Endothelial cell (in vitro differentiated cells): ENCODE measurements around the gene C9orf57. TPM values are rescaled to one million over a fixed set of nuclear protein-coding genes. Genes with fewer than 3 reads are reported as not detected.

Experiments
- DNase-seq: peaks from one replicate; pipeline ENCODE4 v3.0.0; 2021; ENCODE audit warnings: low spot score
- H3K27ac Mint-ChIP-seq: one replicate; pipeline ENCODE4 v1.8.0; 2021; ENCODE audit warnings: mixed read lengths, inconsistent platforms; ENCODE audit not compliant: unreplicated experiment
- H3K27me3 Mint-ChIP-seq: one replicate; pipeline ENCODE4 v1.8.0; 2021; ENCODE audit warnings: mild to moderate bottlenecking, moderate library complexity, mixed read lengths, inconsistent platforms; ENCODE audit not compliant: unreplicated experiment
- H3K36me3 Mint-ChIP-seq: one replicate; pipeline ENCODE4 v1.8.0; 2021; ENCODE audit warnings: mild to moderate bottlenecking, low read depth, mixed read lengths, inconsistent platforms; ENCODE audit not compliant: unreplicated experiment
- H3K4me1 Mint-ChIP-seq: one replicate; pipeline ENCODE4 v1.8.0; 2021; ENCODE audit warnings: mild to moderate bottlenecking, mixed read lengths, inconsistent platforms; ENCODE audit not compliant: unreplicated experiment
- H3K4me3 Mint-ChIP-seq: one replicate; pipeline ENCODE4 v1.8.0; 2021; ENCODE audit warnings: mild to moderate bottlenecking, mixed read lengths, inconsistent platforms; ENCODE audit not compliant: unreplicated experiment
- H3K9me3 Mint-ChIP-seq: one replicate; pipeline ENCODE4 v1.8.0; 2021; ENCODE audit warnings: mixed read lengths, inconsistent platforms; ENCODE audit not compliant: unreplicated experiment
- total RNA-seq: library from RNA; stranded (reverse); fragmentation: NEBNext Ultra II Directional; extraction: Animal tissue kit (Norgen Biotek cat#: 25700); gene quantifications from one replicate; pipeline ENCODE4 v1.2.1, GENCODE V29; 2021; ENCODE audit not compliant: unreplicated experiment
- TF ChIP-seq, protein P1 (sequence below): fragments of 200-600 bp; sonication (generic); IDR thresholded peaks from one replicate; pipeline ENCODE4 v1.5.0; 2021; ENCODE audit warnings: antibody characterized with exemption; ENCODE audit not compliant: unreplicated experiment

Gene C9orf57
- total RNA-seq, 1 donor from 2014 or later, result not detected

DNA sequence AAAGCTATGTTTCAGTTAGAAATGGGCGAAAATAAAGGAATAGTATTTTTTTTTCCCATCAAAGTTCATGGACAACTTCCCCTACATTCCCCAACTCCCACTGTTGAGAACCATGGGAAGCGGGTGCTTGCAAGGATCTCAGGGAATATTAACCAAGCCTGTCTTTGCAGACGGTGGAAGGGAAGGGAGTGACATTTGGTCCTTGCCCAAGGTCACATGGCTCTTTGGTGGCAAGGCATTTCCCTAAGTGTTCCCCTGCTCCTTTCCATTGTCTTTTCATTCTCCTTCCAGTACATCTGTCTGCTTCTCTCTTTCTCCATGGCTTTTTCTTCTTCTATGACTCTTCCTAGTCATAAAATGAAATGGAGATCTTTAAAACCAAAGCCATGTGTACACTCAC, 19.0 kb downstream of the C9orf57 start:
- Mint-ChIP-seq H3K36me3 (no peaks in the 10 kb centered on the region), H3K27me3 (peaks cover 4% of the 10 kb centered on the region), H3K27ac (no peak overlapping the region), H3K4me1 (no peaks in the 10 kb centered on the region), H3K9me3 (no peaks in the 10 kb centered on the region), H3K4me3 (no peak overlapping the region)
- TF ChIP-seq, protein P1, sequence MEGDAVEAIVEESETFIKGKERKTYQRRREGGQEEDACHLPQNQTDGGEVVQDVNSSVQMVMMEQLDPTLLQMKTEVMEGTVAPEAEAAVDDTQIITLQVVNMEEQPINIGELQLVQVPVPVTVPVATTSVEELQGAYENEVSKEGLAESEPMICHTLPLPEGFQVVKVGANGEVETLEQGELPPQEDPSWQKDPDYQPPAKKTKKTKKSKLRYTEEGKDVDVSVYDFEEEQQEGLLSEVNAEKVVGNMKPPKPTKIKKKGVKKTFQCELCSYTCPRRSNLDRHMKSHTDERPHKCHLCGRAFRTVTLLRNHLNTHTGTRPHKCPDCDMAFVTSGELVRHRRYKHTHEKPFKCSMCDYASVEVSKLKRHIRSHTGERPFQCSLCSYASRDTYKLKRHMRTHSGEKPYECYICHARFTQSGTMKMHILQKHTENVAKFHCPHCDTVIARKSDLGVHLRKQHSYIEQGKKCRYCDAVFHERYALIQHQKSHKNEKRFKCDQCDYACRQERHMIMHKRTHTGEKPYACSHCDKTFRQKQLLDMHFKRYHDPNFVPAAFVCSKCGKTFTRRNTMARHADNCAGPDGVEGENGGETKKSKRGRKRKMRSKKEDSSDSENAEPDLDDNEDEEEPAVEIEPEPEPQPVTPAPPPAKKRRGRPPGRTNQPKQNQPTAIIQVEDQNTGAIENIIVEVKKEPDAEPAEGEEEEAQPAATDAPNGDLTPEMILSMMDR, result no peak
- no peak for DNase-seq

DNA sequence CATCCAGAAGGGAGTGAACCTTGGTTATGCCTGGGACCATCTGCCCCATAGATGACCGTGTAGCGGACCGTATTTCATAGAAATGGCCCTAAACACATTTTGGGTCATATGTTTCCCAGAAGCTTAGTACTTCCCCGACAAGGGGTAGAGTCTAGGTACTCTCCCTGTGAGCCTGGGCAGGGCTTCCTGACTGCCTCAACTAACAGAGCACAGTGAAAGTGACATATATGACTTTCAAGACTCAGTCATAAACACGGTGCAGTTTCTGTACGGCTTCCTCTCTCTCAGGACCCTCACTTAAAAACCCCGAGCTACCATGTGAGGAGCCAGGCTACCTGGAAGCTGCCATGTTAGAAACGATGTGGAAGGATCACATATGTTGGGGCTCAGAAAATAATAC, 20.9 kb downstream of the C9orf57 start:
- Mint-ChIP-seq H3K36me3 (no peaks in the 10 kb centered on the region), H3K27ac (peak overlapping the region; percentile 44), H3K4me3 (no peak overlapping the region), H3K27me3 (peaks cover 2% of the 10 kb centered on the region), H3K9me3 (no peaks in the 10 kb centered on the region), H3K4me1 (no peaks in the 10 kb centered on the region)
- no peak for DNase-seq
- TF ChIP-seq, protein P1, result no peak

DNA sequence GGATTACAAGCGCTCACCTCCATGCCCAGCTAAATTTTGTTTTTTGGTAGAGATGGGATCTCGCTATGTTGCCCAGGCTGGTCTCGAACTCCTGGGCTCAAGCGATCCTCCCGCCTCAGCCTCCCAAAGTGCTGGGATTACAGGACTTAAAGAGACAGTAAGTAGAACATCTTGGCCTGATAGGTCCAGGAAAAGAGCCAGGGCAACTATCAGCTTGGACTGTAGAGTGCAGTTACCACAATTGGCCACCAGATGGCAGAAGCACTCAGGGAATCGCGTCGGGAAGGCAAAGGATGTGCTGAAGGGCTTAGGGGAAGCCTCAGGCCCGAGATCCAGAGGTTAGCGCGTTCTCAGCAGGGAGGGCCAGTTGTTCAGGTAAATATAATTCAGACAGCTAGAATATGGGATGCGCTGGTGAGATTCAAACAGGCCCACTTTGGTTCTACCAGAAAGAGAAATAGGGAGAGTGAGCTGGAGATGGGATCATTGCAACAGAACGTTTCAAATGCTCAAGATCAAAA, 21.5 kb downstream of the C9orf57 start:
- Mint-ChIP-seq H3K27ac (peak overlapping the region; percentile 44), H3K9me3 (no peaks in the 10 kb centered on the region), H3K27me3 (peaks cover 2% of the 10 kb centered on the region), H3K4me3 (no peak overlapping the region), H3K36me3 (no peaks in the 10 kb centered on the region), H3K4me1 (no peaks in the 10 kb centered on the region)
- TF ChIP-seq, protein P1, result peak; percentile 98
- DNase-seq, result peak; percentile 85

DNA sequence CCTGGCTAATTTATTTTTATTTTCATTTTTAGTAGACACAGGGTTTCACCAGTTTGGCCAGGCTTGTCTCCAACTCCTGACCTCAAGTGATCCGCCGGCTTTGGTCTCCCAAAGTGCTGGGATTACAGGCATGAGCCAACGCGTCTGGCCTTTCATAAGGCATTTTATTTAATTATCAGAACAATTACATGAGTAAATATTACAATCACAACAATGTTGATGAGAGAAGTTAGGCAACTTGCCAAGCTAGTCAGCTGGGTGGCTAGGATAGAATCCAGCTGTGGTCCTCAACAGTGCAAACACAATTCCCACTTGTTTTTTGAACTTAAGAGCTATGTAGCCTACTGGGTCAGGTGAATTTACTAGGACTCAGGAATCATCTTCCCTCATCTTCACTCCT, 22.0 kb downstream of the C9orf57 start:
- TF ChIP-seq, protein P1, result no peak
- Mint-ChIP-seq H3K27ac (no peak overlapping the region), H3K27me3 (peaks cover 2% of the 10 kb centered on the region), H3K36me3 (no peaks in the 10 kb centered on the region), H3K9me3 (no peaks in the 10 kb centered on the region), H3K4me1 (no peaks in the 10 kb centered on the region), H3K4me3 (no peak overlapping the region)
- no peak for DNase-seq

DNA sequence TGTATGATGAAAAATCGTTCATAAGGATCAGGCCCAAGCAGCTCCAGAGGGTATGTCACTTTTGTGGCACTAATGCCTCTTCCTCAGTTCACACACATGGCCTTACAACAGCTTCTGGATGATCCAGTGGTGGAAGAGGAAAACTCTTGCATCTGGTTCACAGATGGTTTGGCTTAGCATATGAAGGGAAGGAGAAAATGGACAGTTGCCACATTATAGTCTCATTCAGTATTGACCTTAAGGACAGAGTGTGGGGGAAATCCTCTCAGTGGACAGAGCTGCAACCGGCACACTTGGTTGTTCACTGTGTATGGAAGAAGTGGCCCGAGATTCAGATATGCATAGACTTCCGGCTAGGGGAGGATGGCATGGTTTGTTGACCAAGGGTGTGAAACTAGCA, 22.8 kb downstream of the C9orf57 start:
- Mint-ChIP-seq H3K9me3 (no peaks in the 10 kb centered on the region), H3K36me3 (no peaks in the 10 kb centered on the region), H3K27me3 (peaks cover 2% of the 10 kb centered on the region), H3K4me3 (no peak overlapping the region), H3K4me1 (no peaks in the 10 kb centered on the region), H3K27ac (no peak overlapping the region)
- DNase-seq, result no peak
- TF ChIP-seq, protein P1, result no peak
